Stimulated activated memory B cell treated with anti-CD40 and anti-IgM and Interleukin-4, amounts not matched to agents 10 μg/mL and 1 μg/mL and 100 μg/mL, for 72 hours (primary cell): ENCODE data around the gene FRRS1.

Experiments
- ATAC-seq: fragments of 150-1000 bp; cut with Tn5 transposase; 2 replicates; pipeline ENCODE4 v1.10.0; 2021
- H3K27ac Mint-ChIP-seq: one replicate; pipeline ENCODE4 v1.8.0; 2022; ENCODE audit warnings: mild to moderate bottlenecking, mixed read lengths
- H3K27me3 Mint-ChIP-seq: one replicate; pipeline ENCODE4 v1.8.0; 2022; ENCODE audit warnings: mixed read lengths
- H3K36me3 Mint-ChIP-seq: one replicate; pipeline ENCODE4 v1.8.0; 2022; ENCODE audit warnings: mixed read lengths
- H3K4me1 Mint-ChIP-seq: one replicate; pipeline ENCODE4 v1.8.0; 2022; ENCODE audit warnings: mixed read lengths
- H3K4me3 Mint-ChIP-seq: one replicate; pipeline ENCODE4 v1.8.0; 2022; ENCODE audit warnings: mild to moderate bottlenecking, moderate library complexity, mixed read lengths
- H3K9me3 Mint-ChIP-seq: one replicate; pipeline ENCODE4 v1.8.0; 2022; ENCODE audit warnings: mixed read lengths

FRRS1 gene

DNA sequence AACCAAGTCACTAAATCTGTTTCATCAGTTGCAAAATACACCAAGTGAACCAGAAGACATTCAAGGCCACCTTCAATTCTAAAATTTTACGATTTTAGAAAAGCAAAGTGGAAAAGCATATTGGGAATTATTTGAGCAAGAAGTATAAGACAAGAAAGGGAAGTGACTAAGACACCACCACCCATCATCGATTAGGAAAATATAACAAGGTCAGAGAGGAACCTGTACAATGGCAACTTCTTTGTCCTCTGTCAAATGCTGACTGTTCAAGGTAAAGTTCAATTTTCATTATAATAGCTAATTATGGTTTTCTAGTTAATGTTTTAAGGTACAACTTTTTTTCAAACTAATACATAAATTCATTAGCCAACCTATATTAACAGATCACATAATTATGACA lies 10.8 kb downstream of the FRRS1 start:
- ATAC-seq: no peak
- H3K27me3 Mint-ChIP-seq: no peaks in the 10 kb centered on the region
- H3K27ac Mint-ChIP-seq: no peak overlapping the region
- H3K9me3 Mint-ChIP-seq: peaks cover 3% of the 10 kb centered on the region
- peaks cover 7% of the 10 kb centered on the region for H3K36me3 Mint-ChIP-seq
- H3K4me1 Mint-ChIP-seq: peaks cover 25% of the 10 kb centered on the region
- H3K4me3 Mint-ChIP-seq: no peak overlapping the region

DNA sequence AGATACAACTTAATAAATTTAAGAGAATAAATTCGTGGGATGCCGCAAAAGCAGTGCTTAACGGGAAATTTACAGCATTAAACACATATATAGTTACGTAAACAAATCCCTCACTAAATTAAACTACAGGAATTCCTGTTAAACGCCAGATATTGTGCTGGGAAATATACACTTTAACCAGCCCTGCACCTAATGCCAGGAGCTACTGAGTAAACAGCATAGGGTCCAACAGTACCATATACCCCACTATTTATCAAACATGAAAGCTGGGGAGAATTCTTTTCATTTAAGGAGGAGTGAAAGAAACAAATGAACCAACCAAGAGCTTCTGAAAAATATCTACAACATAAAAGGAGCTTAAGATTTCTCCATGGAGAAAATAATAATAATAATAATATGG lies 11.7 kb downstream of the FRRS1 start:
- Mint-ChIP-seq H3K9me3 (peaks cover 3% of the 10 kb centered on the region), H3K4me1 (peaks cover 34% of the 10 kb centered on the region), H3K27me3 (no peaks in the 10 kb centered on the region), H3K36me3 (peaks cover 7% of the 10 kb centered on the region), H3K4me3 (no peak overlapping the region), H3K27ac (no peak overlapping the region)
- no peak for ATAC-seq

DNA sequence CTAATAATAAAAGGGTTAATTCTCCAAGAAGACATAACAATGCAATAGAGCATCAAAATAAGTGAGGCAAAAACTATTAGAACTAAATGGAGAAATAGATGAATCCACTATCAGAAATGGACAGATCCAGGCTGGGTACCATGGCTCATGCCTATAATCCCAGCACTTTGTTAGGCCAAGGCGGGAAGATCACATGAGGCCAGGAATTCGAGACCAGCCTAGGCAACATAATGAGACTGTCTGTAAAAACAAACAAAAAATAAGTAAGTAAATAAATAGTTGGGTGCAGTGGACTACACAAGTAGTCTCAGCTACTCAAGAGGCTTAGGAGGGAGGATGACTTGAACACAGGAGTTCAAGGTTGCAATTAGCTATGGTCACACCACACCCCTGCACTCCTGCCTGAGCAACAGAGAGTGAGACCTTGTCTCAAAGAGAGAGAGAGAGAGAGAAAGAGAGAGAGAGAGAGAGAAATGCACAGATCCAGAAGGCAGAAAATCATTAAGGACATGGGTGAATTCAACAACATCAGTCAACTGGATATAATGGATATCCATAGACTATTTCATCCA lies 12.3 kb downstream of the FRRS1 start:
- Mint-ChIP-seq H3K4me1 (peaks cover 30% of the 10 kb centered on the region), H3K27me3 (no peaks in the 10 kb centered on the region), H3K27ac (no peak overlapping the region), H3K4me3 (no peak overlapping the region), H3K36me3 (peaks cover 2% of the 10 kb centered on the region), H3K9me3 (no peaks in the 10 kb centered on the region)
- no peak for ATAC-seq

DNA sequence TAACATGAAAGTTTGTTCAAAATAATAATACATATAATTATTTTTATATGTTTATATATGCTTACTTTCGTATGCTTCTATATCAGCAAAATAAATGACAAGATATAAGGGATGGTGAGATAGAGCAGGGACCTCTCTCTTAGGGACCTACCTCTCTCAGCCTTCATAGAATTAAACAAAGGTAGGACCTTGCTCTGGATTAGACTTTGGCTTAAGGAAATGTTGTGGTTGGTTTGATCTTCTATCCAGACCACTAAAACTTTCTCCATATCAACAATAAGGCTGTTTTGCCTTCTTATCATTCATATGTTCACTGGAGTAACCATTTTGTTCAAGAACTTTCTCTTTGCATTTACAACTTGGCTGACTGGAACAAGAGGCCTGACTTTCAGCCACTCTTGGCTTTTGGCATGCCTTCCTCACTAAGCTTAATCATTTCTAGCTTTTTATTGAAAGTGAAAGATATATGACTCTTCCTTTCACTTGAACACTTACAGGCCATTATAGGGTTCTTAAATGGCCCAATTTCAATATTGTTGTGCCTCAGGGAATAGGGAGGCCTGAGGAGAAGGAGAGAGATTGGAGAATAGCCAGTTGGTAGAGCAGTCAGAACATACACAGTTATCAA lies 14.4 kb downstream of the FRRS1 start:
- H3K27ac Mint-ChIP-seq: no peak overlapping the region
- no peak for ATAC-seq
- H3K4me1 Mint-ChIP-seq: peaks cover 16% of the 10 kb centered on the region
- H3K9me3 Mint-ChIP-seq: no peaks in the 10 kb centered on the region
- H3K4me3 Mint-ChIP-seq: no peak overlapping the region
- no peaks in the 10 kb centered on the region for H3K27me3 Mint-ChIP-seq
- no peaks in the 10 kb centered on the region for H3K36me3 Mint-ChIP-seq

GRCh38 chr1:99749504-99750347 lies 16.7 kb downstream of the FRRS1 start:
- peaks cover 17% of the 10 kb centered on the region for H3K36me3 Mint-ChIP-seq
- no peaks in the 10 kb centered on the region for H3K27me3 Mint-ChIP-seq
- ATAC-seq: peak; percentile 76
- no peak overlapping the region for H3K27ac Mint-ChIP-seq
- no peak overlapping the region for H3K4me3 Mint-ChIP-seq
- H3K9me3 Mint-ChIP-seq: no peaks in the 10 kb centered on the region
- peaks cover 16% of the 10 kb centered on the region for H3K4me1 Mint-ChIP-seq

- Mint-ChIP-seq H3K27me3 (no peaks in the 10 kb centered on the region), H3K27ac (no peak overlapping the region), H3K36me3 (peaks cover 17% of the 10 kb centered on the region), H3K9me3 (no peaks in the 10 kb centered on the region), H3K4me3 (no peak overlapping the region), H3K4me1 (peaks cover 16% of the 10 kb centered on the region)
- no peak for ATAC-seq
These were observed 18.0 kb downstream of the FRRS1 start for GRCh38 chr1:99748419-99748818.

GRCh38 chr1:99745684-99746083 lies 20.8 kb downstream of the FRRS1 start:
- no peaks in the 10 kb centered on the region for H3K27me3 Mint-ChIP-seq

DNA sequence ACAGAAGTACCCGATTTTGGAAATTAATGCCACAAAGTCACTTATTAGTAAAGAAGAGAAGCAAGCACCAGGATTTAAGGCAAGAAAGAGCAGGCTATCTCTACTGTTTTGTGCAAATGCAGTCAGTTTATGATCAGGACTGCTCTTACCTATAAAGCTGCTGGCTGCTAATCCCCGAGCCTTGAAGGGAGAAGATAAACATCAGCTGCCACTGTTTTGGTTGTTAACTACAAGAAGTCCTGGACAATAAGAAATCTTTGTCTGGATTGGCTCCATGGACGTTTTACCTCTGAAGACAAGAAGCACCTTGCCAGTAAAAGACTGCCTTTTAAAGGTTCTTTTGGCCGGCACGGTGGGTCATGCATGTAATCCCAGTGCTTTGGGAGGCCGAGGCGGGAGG lies 21.4 kb downstream of the FRRS1 start:
- Mint-ChIP-seq H3K27ac (no peak overlapping the region), H3K36me3 (peaks cover 33% of the 10 kb centered on the region), H3K27me3 (no peaks in the 10 kb centered on the region), H3K4me3 (no peak overlapping the region), H3K9me3 (no peaks in the 10 kb centered on the region), H3K4me1 (peaks cover 5% of the 10 kb centered on the region)
- no peak for ATAC-seq

More at GRCh38 chr1:99745684-99746083, 20.8 kb downstream of the FRRS1 start:
- Mint-ChIP-seq H3K4me1 (peaks cover 11% of the 10 kb centered on the region), H3K36me3 (peaks cover 31% of the 10 kb centered on the region), H3K4me3 (no peak overlapping the region), H3K27ac (no peak overlapping the region), H3K9me3 (no peaks in the 10 kb centered on the region)
- no peak for ATAC-seq

GRCh38 chr1:99740141-99740540 lies 26.3 kb downstream of the FRRS1 start:
- H3K4me1 Mint-ChIP-seq: no peaks in the 10 kb centered on the region
- no peak overlapping the region for H3K27ac Mint-ChIP-seq
- no peak overlapping the region for H3K4me3 Mint-ChIP-seq
- no peaks in the 10 kb centered on the region for H3K27me3 Mint-ChIP-seq
- no peak for ATAC-seq
- H3K36me3 Mint-ChIP-seq: peaks cover 32% of the 10 kb centered on the region
- H3K9me3 Mint-ChIP-seq: no peaks in the 10 kb centered on the region

GRCh38 chr1:99738858-99739465 lies 27.5 kb downstream of the FRRS1 start:
- H3K27ac Mint-ChIP-seq: no peak overlapping the region
- no peak for ATAC-seq
- peaks cover 37% of the 10 kb centered on the region for H3K36me3 Mint-ChIP-seq
- no peaks in the 10 kb centered on the region for H3K9me3 Mint-ChIP-seq
- H3K4me3 Mint-ChIP-seq: no peak overlapping the region
- no peaks in the 10 kb centered on the region for H3K4me1 Mint-ChIP-seq
- H3K27me3 Mint-ChIP-seq: no peaks in the 10 kb centered on the region

DNA sequence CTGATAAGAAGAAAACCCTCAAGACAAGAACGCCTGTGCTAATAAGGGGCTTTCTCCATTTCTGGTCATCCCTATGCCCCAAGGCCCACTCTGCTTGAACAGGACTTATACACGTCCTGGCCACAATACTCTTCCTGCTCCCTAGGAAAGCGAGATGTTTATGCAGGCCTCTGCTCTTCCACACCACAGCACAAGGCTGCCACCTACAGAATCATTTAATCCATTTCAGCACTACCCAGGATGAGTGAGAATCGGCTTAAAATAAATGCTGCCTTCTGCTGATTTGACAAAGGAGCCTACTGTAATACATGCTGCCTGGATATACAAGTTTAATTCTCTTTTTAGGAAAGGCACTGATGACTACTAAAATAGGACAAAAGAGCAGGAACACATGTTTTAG lies 29.4 kb downstream of the FRRS1 start:
- no peak for ATAC-seq
- Mint-ChIP-seq H3K4me3 (no peak overlapping the region), H3K27ac (no peak overlapping the region), H3K36me3 (peaks cover 29% of the 10 kb centered on the region), H3K9me3 (no peaks in the 10 kb centered on the region), H3K27me3 (no peaks in the 10 kb centered on the region), H3K4me1 (no peaks in the 10 kb centered on the region)

DNA sequence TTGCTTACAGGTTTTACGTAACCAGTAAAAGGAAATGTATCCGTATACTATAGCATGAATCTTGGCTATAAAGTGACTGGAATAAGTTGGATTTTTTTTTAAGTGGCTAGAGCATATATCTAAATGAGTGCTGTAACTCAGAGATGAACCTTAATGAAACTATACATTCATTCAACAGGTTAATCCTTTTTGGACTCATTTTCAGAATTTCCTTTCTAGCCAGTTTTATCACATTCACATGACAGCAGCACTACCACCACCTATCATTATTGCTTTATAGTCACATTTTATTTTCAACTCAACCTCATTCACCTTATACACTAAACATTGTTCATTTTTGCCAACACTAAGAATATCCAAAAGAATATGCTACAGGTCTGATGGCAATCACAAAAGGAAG lies 30.6 kb downstream of the FRRS1 start:
- Mint-ChIP-seq H3K4me3 (no peak overlapping the region), H3K27me3 (no peaks in the 10 kb centered on the region), H3K9me3 (no peaks in the 10 kb centered on the region), H3K4me1 (peaks cover under 1% of the 10 kb centered on the region), H3K36me3 (peaks cover 24% of the 10 kb centered on the region), H3K27ac (no peak overlapping the region)
- ATAC-seq: no peak

- peaks cover 4% of the 10 kb centered on the region for H3K4me1 Mint-ChIP-seq
- no peak overlapping the region for H3K4me3 Mint-ChIP-seq
- no peaks in the 10 kb centered on the region for H3K27me3 Mint-ChIP-seq
- H3K36me3 Mint-ChIP-seq: peaks cover 10% of the 10 kb centered on the region
- H3K9me3 Mint-ChIP-seq: no peaks in the 10 kb centered on the region
- no peak overlapping the region for H3K27ac Mint-ChIP-seq
- no peak for ATAC-seq
These were observed 35.1 kb downstream of the FRRS1 start for GRCh38 chr1:99731384-99731783.

DNA sequence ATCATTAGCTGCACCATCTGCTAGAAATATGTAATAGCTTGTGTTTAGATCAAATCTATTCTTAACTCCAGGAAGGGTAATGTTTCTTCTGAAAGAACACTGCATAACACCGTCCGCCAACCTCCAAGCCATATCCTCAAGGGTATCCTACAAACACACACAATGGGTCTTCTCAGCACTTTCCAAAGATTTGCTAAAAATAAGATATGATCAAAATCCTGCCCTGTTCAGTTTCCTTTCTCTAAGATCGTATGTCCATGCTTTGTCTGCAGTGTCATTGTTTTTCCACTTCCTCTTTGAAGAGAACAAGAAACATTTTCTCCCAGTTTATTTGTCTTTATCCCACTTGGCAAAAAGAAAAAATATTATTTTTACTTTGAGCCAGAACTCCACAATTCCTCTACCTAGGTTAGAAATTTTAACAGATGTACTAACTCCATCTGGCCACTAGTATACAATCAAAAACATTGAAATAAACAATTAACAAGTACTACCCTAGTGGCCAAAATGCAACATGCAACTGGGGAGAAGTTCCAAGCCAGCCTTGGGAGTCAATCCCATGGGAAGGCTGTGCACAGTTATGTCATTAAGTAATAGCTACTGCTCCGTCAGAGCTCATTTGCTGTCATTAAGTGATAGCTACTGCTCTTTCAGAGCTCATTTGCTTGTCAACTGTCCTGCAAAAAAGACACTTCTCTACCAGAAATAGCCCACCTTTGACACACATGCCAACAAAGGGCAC lies 37.8 kb downstream of the FRRS1 start:
- ATAC-seq: no peak
- Mint-ChIP-seq H3K4me1 (peaks cover 4% of the 10 kb centered on the region), H3K36me3 (peaks cover 5% of the 10 kb centered on the region), H3K9me3 (no peaks in the 10 kb centered on the region), H3K27ac (no peak overlapping the region), H3K27me3 (no peaks in the 10 kb centered on the region), H3K4me3 (no peak overlapping the region)

DNA sequence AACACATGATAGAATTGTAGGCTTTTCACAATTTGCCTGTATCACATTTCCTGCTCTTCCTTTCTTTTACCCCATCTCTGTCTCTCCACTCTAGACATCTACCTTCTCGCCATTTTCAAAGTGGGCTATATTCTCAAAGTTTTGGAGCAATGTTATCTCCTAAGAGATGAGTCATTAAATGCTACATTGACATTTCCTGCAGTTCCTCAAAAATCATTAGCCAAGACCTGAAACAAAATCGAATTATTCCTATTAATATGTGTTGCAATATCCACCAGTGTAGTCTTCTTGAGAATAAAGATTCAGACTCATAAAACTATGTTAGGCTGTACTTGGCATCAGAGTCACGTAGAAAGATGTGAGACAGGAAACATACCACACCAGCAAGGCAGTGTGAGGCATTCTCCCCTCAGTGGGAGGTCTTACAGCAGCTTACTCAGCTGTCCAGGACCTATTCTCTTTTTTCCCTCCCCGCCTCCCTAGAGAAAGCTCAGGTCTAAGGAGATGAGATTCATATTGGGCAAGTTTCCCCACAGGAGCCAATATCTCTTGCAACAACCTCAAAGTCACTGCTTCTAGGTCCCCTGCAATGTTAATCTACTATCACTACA lies 38.8 kb downstream of the FRRS1 start:
- Mint-ChIP-seq H3K36me3 (peaks cover 5% of the 10 kb centered on the region), H3K27ac (no peak overlapping the region), H3K27me3 (no peaks in the 10 kb centered on the region), H3K4me1 (peaks cover 4% of the 10 kb centered on the region), H3K4me3 (no peak overlapping the region), H3K9me3 (no peaks in the 10 kb centered on the region)
- ATAC-seq: no peak
